ENCODE measurements around the gene SRSF2.

Gene SRSF2

GRCh38 chr17:76706817-76707216, 30.3 kb downstream of the SRSF2 start:
- no peak overlapping the region for H3K4me3 ChIP-seq (ENCODE audit: low read depth in 1 of 2, low read length in 2 of 2)
- H3K36me3 ChIP-seq (ENCODE audit: insufficient read depth, low read length): no peaks in the 10 kb centered on the region
- no peak for ATAC-seq (ENCODE audit: insufficient read depth, low read depth)
- TF ChIP-seq CTCF (IDR thresholded peaks at IDR 0.05; ENCODE audit: borderline replicate concordance, extremely low read depth, low read length, poor library complexity, severe bottlenecking) (no peak), EZH2 (IDR thresholded peaks at IDR 0.05; ENCODE audit: borderline replicate concordance, low read depth, low read length, severe bottlenecking) (no peak)
- peaks cover 29% of the 10 kb centered on the region for H3K27me3 ChIP-seq (ENCODE audit: insufficient read depth, low read length, poor library complexity)
- no peaks in the 10 kb centered on the region for H3K9me3 ChIP-seq (ENCODE audit: insufficient read depth, low read length, severe bottlenecking)
- DNase-seq: no peak
- H3K9ac ChIP-seq (ENCODE audit: low read depth, low read length): no peak overlapping the region
- H3K27ac ChIP-seq (ENCODE audit: low read length): no peak overlapping the region
- H4K20me1 ChIP-seq (ENCODE audit: insufficient read depth, low read length): peaks cover 14% of the 10 kb centered on the region; the same call in 1 of the 2 replicates
- H2AFZ ChIP-seq (ENCODE audit: low read depth, low read length): no peak overlapping the region
- peaks cover 9% of the 10 kb centered on the region for H3K4me1 ChIP-seq (ENCODE audit: insufficient read depth, low read length)
- H3K4me2 ChIP-seq (ENCODE audit: insufficient read depth, low read length): no peak overlapping the region
- no peaks in the 10 kb centered on the region for H3K79me2 ChIP-seq (ENCODE audit: insufficient read depth, low read length)

- peaks cover 11% of the 10 kb centered on the region; the same call in 1 of the 2 replicates for H4K20me1 ChIP-seq (ENCODE audit: insufficient read depth, low read length)
- no peak for ATAC-seq (ENCODE audit: insufficient read depth, low read depth)
These were observed 32.3 kb downstream of the SRSF2 start for GRCh38 chr17:76704805-76705204.

GRCh38 chr17:76702941-76703637, 34.0 kb downstream of the SRSF2 start:
- no peaks in the 10 kb centered on the region for H3K27me3 ChIP-seq (ENCODE audit: insufficient read depth, low read length, poor library complexity)
- no peaks in the 10 kb centered on the region for H3K4me1 ChIP-seq (ENCODE audit: insufficient read depth, low read length)
- DNase-seq (no peak), ATAC-seq (ENCODE audit: insufficient read depth, low read depth) (no peak)
- no peak overlapping the region for H2AFZ ChIP-seq (ENCODE audit: low read depth, low read length)
- no peaks in the 10 kb centered on the region for H3K79me2 ChIP-seq (ENCODE audit: insufficient read depth, low read length)
- no peaks in the 10 kb centered on the region for H3K9me3 ChIP-seq (ENCODE audit: insufficient read depth, low read length, severe bottlenecking)
- no peaks in the 10 kb centered on the region for H4K20me1 ChIP-seq (ENCODE audit: insufficient read depth, low read length)
- no peak overlapping the region for H3K4me2 ChIP-seq (ENCODE audit: insufficient read depth, low read length)
- H3K4me3 ChIP-seq (ENCODE audit: low read depth in 1 of 2, low read length in 2 of 2): no peak overlapping the region
- no peak overlapping the region for H3K27ac ChIP-seq (ENCODE audit: low read length)
- no peak overlapping the region for H3K9ac ChIP-seq (ENCODE audit: low read depth, low read length)
- no peaks in the 10 kb centered on the region for H3K36me3 ChIP-seq (ENCODE audit: insufficient read depth, low read length)
- TF ChIP-seq EZH2 (IDR thresholded peaks at IDR 0.05; ENCODE audit: borderline replicate concordance, low read depth, low read length, severe bottlenecking) (no peak), CTCF (IDR thresholded peaks at IDR 0.05; ENCODE audit: borderline replicate concordance, extremely low read depth, low read length, poor library complexity, severe bottlenecking) (no peak)

More at GRCh38 chr17:76704805-76705204, 32.3 kb downstream of the SRSF2 start:
- TF ChIP-seq EZH2 (IDR thresholded peaks at IDR 0.05; ENCODE audit: borderline replicate concordance, low read depth, low read length, severe bottlenecking) (no peak), CTCF (IDR thresholded peaks at IDR 0.05; ENCODE audit: borderline replicate concordance, extremely low read depth, low read length, poor library complexity, severe bottlenecking) (no peak)
- Histone ChIP-seq H3K27me3 (ENCODE audit: insufficient read depth, low read length, poor library complexity) (peaks cover 15% of the 10 kb centered on the region), H3K4me2 (ENCODE audit: insufficient read depth, low read length) (no peak overlapping the region), H3K79me2 (ENCODE audit: insufficient read depth, low read length) (no peaks in the 10 kb centered on the region), H3K4me3 (ENCODE audit: low read depth in 1 of 2, low read length in 2 of 2) (no peak overlapping the region), H3K9me3 (ENCODE audit: insufficient read depth, low read length, severe bottlenecking) (no peaks in the 10 kb centered on the region), H3K9ac (ENCODE audit: low read depth, low read length) (no peak overlapping the region), H2AFZ (ENCODE audit: low read depth, low read length) (no peak overlapping the region), H3K27ac (ENCODE audit: low read length) (no peak overlapping the region), H3K36me3 (ENCODE audit: insufficient read depth, low read length) (no peaks in the 10 kb centered on the region), H3K4me1 (ENCODE audit: insufficient read depth, low read length) (no peaks in the 10 kb centered on the region; the same call in 1 of the 2 replicates)
- no peak for DNase-seq

Data from DND-41 (cell line).